IPS-15b (cell line): ENCODE data around the gene NALCN.

Experiments
- H3K27me3 ChIP-seq: one replicate; pipeline ENCODE4 v1.6.1; 2013; ENCODE audit warnings: low read length; ENCODE audit not compliant: control insufficient read depth, insufficient read depth
- H3K36me3 ChIP-seq: one replicate; pipeline ENCODE4 v1.6.1; 2013; ENCODE audit warnings: low read length; ENCODE audit not compliant: control insufficient read depth, insufficient read depth
- H3K4me1 ChIP-seq: one replicate; pipeline ENCODE4 v1.6.1; 2013; ENCODE audit warnings: mild to moderate bottlenecking, low read length; ENCODE audit not compliant: control insufficient read depth, insufficient read depth
- H3K4me3 ChIP-seq: one replicate; pipeline ENCODE4 v1.5.1; 2013; ENCODE audit warnings: low read depth, low read length
- H3K9ac ChIP-seq: one replicate; pipeline ENCODE4 v1.6.1; 2013; ENCODE audit warnings: low read depth, mild to moderate bottlenecking, low read length
- H3K9me3 ChIP-seq: one replicate; pipeline ENCODE4 v1.6.1; 2013; ENCODE audit warnings: mild to moderate bottlenecking, low read length; ENCODE audit not compliant: control insufficient read depth, insufficient read depth

The NALCN gene

DNA sequence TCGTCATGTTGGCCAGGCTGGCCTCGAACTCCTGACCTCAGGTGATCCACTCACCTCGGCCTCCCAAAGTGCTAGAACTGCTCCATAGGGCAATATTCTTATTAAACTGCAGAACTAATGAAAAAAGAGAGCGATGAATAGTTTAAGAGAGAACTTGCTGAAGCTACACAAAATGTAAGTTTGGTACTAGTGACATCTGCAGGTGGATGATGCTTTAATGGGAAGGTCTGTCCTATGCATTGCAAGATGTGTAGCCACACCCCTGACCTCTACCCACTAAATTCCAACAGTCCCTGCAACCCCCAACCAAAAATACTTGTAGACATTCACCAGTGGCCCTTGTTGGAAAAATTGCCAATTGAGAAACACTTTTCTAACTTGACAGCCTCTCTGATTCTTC lies 117.8 kb downstream of the NALCN start:
- H3K27me3 ChIP-seq, result no peaks in the 10 kb centered on the region
- no peaks in the 10 kb centered on the region for H3K36me3 ChIP-seq
- no peak overlapping the region for H3K9ac ChIP-seq
- no peaks in the 10 kb centered on the region for H3K4me1 ChIP-seq
- H3K4me3 ChIP-seq, result no peak overlapping the region
- H3K9me3 ChIP-seq, result no peaks in the 10 kb centered on the region

DNA sequence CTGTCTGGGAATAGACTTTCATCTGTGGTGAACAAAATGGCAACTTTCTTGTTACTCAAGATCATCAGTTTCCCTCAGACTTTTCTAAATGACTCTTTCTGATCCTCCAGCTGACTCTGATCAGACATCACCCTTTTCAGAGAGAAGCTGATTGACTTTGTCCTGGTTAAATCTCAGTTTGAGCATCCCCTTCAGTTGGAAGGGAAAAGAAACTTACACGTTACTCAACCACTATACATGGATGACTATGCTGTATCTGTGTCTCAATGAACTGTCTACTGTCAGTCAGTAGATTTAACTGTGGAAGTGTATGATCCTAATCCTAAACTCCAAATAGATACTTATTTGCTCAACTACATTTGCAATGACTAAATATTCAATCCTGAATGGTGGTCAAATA lies 118.5 kb downstream of the NALCN start:
- Histone ChIP-seq H3K4me3 (no peak overlapping the region), H3K9ac (no peak overlapping the region)

DNA sequence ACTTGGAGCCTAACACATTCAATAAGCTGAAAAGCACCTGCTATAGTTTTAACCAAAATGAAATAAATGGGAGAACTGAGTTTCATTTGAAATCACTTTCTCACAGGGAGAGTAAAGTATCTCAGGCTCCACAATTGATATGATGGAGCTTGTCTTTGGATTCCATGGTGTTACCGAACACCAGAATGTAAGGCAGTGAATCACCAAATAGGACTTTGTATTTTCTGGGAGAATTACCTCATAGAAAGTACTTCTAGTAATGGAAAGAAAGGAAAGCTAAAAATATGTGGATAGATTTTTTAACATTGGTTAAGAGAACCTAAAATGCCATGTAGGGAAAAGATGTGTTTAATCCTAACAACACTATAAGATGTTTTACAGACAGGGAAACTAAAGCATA lies 123.6 kb downstream of the NALCN start:
- no peaks in the 10 kb centered on the region for H3K4me1 ChIP-seq
- H3K9me3 ChIP-seq, result no peaks in the 10 kb centered on the region
- H3K9ac ChIP-seq, result no peak overlapping the region
- H3K4me3 ChIP-seq, result no peak overlapping the region
- no peaks in the 10 kb centered on the region for H3K36me3 ChIP-seq
- H3K27me3 ChIP-seq, result no peaks in the 10 kb centered on the region

More for the DNA sequence above, 118.5 kb downstream of the NALCN start:
- Histone ChIP-seq H3K36me3 (no peaks in the 10 kb centered on the region), H3K4me1 (no peaks in the 10 kb centered on the region), H3K27me3 (no peaks in the 10 kb centered on the region), H3K9me3 (no peaks in the 10 kb centered on the region)

DNA sequence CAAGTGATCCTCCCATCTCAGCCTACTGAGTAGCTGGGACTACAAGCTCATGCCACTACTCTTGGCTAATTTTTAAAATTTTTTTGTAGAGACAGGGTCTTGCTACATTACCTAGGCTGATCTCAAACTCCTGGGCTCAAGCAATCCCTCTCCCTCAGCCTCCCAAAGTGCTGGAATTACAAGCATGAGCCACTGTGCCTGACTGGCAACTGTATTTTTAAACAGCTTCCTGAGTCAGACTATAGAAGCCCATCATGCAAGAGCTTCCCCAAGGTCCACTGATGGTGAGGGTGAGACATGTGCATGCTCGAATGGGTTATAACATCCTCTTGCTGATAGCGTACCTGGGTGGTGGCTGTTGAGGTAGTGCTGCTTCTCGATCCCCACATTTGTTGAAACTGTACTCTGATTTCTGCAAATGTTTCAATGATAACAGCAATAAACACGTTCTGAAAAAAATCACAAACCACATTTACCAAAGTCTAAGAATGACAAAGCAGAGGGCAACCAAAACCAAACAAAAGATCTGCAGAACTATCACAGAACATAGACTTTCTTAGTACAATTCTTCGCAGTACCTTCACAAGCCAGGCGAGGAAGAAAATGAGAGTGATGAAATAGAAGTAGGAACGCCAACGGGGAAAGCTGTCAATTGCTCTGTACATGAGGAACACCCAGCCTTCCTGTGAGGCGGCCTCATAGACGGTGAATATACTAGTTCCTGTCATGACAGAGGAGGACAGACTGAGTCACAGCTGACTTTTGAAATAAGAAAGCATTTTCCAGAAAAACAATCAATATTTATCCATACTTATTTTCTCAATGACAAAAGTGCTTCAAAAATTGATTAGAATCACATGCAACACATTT lies 124.4 kb downstream of the NALCN start:
- H3K9me3 ChIP-seq, result no peaks in the 10 kb centered on the region
- H3K36me3 ChIP-seq, result no peaks in the 10 kb centered on the region
- H3K4me3 ChIP-seq, result no peak overlapping the region
- H3K4me1 ChIP-seq, result no peaks in the 10 kb centered on the region
- no peak overlapping the region for H3K9ac ChIP-seq
- H3K27me3 ChIP-seq, result no peaks in the 10 kb centered on the region

DNA sequence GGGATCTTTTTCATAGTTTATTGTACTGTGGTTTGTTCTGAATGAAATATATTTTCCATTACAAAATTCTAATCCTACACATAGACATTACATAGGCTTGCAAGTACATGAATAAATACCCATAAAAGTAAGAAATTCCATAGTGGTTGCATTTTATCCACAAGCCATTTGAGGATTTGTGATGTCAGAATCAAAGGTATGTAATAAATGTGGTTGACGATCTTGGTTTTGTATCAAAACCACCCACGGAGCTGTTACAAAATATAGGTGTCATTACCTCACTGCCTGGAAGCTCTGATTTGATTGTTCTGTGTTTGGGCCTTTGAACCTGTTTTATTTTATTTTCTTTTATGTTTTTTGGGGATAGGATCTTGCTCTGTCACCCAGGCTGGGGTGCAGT lies 125.1 kb downstream of the NALCN start:
- Histone ChIP-seq H3K27me3 (no peaks in the 10 kb centered on the region), H3K36me3 (no peaks in the 10 kb centered on the region), H3K4me3 (no peak overlapping the region), H3K4me1 (no peaks in the 10 kb centered on the region), H3K9me3 (no peaks in the 10 kb centered on the region), H3K9ac (no peak overlapping the region)

DNA sequence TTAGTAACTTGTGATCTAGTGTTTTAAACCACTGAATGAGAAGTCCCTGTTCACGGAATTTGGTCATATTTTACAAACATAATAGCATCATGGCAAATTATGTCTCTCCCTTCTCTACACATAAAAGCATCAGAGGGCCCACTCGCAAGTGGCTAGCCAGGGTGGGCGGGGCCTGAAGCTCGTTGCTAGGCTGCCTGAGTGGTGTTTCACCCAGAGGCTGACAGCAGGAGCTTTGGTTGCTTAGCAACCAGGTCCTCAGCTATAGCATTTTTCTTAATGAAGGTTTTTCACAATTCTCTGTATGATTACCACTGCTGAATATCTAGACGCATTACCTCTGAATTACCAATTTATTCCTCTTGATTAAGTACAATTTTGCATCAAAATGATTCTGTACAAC lies 126.5 kb downstream of the NALCN start:
- Histone ChIP-seq H3K36me3 (no peaks in the 10 kb centered on the region), H3K9me3 (no peaks in the 10 kb centered on the region), H3K9ac (no peak overlapping the region)

DNA sequence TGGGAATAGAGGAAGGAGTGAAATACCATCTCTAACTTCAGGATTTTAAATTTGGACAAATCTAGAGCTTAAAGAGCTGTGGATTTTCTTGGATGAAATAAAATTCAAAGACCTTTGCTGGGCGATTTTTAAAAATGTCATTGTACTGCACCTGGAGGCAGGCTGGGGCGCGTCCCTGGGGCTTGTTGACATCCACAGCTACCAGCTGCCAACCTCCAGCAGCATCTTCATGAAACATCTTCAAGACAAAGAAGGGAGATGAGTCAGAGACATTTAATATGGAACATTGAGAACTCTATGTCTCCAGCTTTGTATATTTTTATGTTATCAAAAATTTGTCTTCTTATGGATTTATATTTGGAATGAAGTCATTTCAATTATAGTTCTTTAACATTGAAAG lies 132.5 kb downstream of the NALCN start:
- no peaks in the 10 kb centered on the region for H3K36me3 ChIP-seq
- no peaks in the 10 kb centered on the region for H3K9me3 ChIP-seq
- H3K27me3 ChIP-seq, result no peaks in the 10 kb centered on the region
- H3K4me1 ChIP-seq, result no peaks in the 10 kb centered on the region
- no peak overlapping the region for H3K4me3 ChIP-seq
- H3K9ac ChIP-seq, result no peak overlapping the region

More for the DNA sequence above, 126.5 kb downstream of the NALCN start:
- no peaks in the 10 kb centered on the region for H3K4me1 ChIP-seq
- H3K27me3 ChIP-seq, result no peaks in the 10 kb centered on the region
- H3K4me3 ChIP-seq, result no peak overlapping the region

DNA sequence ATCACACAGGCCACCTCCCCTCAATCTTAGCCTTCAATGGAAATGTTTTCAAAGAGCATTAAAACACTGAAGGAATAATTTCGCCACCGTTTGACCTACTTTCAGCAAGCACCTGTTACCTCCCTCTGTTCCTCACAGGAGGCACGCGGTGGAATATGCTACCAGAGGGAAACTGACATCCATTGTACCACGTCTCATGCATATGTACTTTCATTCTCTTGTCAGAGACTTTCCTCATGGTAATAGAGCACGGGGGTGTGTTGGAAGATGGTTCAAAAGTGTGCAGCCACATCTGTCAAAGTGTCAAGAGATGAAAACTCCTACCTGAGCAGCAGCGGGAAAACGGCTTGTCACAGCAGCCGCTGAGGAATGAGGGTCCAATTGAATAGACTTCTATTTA lies 143.4 kb downstream of the NALCN start:
- Histone ChIP-seq H3K9me3 (no peaks in the 10 kb centered on the region), H3K4me1 (no peaks in the 10 kb centered on the region), H3K36me3 (no peaks in the 10 kb centered on the region), H3K27me3 (no peaks in the 10 kb centered on the region), H3K9ac (no peak overlapping the region), H3K4me3 (no peak overlapping the region)

DNA sequence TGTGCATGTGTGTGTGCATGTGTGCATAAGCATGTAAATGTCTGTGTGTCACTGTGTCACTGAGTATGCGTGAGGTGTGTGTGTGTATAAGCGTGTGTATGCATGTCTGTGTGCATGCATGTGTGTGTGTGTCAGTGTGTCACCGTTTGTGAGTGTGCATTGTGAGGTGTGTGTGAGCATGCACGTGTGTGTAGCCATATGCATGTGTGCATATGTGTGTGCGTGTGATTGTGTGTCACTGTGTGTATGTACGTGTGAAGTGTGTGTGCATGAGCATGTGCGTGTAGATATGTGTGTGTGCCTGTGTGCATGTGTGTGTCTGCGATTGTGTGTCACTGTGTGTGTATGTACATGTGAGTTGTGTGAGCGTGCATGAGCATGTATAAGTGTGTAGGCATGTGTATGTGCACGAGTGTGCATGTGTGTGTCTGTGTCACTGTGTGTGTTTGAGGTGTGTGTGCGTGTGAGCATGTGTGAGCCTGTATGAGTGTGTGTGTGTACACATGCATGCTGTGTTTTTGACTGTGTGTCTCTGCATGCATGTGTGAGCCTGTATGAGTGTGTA lies 144.5 kb downstream of the NALCN start:
- no peaks in the 10 kb centered on the region for H3K36me3 ChIP-seq
- no peak overlapping the region for H3K9ac ChIP-seq
- no peaks in the 10 kb centered on the region for H3K27me3 ChIP-seq
- no peaks in the 10 kb centered on the region for H3K9me3 ChIP-seq
- no peak overlapping the region for H3K4me3 ChIP-seq
- H3K4me1 ChIP-seq, result no peaks in the 10 kb centered on the region

DNA sequence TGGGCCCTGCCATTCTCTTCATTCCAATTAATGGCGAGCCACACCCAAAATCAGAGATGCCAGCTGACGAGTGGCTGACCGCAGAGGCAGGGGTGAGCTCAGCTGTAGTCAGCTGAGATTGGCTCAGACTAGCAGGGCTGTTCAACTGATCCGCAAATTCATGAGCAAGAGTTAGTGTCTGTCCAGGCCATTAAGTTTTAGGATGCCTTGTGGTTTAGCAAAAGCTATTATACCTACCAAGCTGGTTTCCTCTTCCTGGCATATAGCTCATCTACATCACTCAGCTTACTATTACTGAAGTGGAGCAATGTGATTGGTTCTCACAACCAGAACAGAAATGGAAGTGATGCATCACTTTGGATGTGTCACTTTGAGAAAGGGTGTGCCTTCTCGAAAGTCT lies 148.7 kb downstream of the NALCN start:
- no peaks in the 10 kb centered on the region for H3K27me3 ChIP-seq
- H3K4me3 ChIP-seq, result no peak overlapping the region
- no peaks in the 10 kb centered on the region for H3K9me3 ChIP-seq
- no peaks in the 10 kb centered on the region for H3K36me3 ChIP-seq
- H3K4me1 ChIP-seq, result no peaks in the 10 kb centered on the region
- no peak overlapping the region for H3K9ac ChIP-seq

DNA sequence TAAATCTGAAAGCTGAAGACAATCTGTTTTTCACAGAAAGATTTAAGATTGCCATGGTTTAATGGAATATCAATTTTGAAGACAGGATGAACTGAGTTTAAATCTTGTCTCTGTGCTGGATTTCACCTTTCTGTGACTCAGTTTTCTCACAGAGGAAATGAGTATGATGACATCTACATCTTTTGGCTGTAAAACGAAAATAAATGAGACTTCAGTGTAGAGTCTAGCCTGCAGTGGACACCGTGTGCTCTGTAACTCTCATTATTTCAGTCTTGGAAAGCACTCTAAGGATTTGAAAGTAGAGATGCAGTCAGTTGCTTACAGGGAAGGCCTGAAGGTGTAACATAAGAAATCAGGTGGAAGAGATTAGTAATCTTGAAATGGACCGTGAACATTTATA lies 150.4 kb downstream of the NALCN start:
- H3K36me3 ChIP-seq, result no peaks in the 10 kb centered on the region

DNA sequence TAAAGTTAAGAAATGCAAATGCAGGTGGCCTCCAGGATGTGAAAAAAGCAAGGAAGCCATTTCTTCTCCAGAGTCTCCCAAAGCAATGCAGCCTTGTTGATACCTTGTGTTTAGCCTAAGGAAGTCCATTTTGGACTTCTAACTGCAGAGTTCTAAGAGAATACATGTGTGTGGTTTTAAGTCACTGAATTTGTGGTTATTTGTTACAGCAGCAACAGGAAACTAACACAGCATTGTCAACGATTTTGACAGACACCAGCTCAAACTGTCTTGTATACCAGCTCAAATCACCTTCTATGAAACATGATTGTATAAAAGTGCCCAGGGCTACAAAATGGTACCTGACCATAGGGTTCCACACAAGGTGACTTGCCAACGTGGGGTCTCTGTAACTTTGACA lies 151.4 kb downstream of the NALCN start:
- no peak overlapping the region for H3K9ac ChIP-seq
- H3K4me1 ChIP-seq, result no peaks in the 10 kb centered on the region
- no peaks in the 10 kb centered on the region for H3K27me3 ChIP-seq
- H3K4me3 ChIP-seq, result no peak overlapping the region
- no peaks in the 10 kb centered on the region for H3K36me3 ChIP-seq
- H3K9me3 ChIP-seq, result no peaks in the 10 kb centered on the region

More for the DNA sequence above, 150.4 kb downstream of the NALCN start:
- no peak overlapping the region for H3K9ac ChIP-seq
- no peaks in the 10 kb centered on the region for H3K9me3 ChIP-seq
- no peaks in the 10 kb centered on the region for H3K4me1 ChIP-seq
- no peaks in the 10 kb centered on the region for H3K27me3 ChIP-seq
- no peak overlapping the region for H3K4me3 ChIP-seq
